Renal cortical epithelial cell (primary cell): ENCODE results near the gene HRH1. TPM values are rescaled to one million over a fixed set of nuclear protein-coding genes. Genes with fewer than 3 reads are reported as not detected.
"Not testable (repeated sequence)": the region's sequence is repeated elsewhere in the genome, so short reads cannot be mapped to it uniquely, and the experiment has no call there.

Experiments used
- DNase-seq: peaks from one replicate; pipeline ENCODE4 v3.0.0-alpha.2; 2011; ENCODE audit warnings: low read depth
- total RNA-seq: library from RNA; depleted of rRNA; stranded (reverse); fragments of >200 nt; gene quantifications from 2 replicates; pipeline ENCODE4 v1.2.3, GENCODE V29; 2014

Gene HRH1
- total RNA-seq, 1 donor from 2014 or later, result 80.7 TPM

DNA sequence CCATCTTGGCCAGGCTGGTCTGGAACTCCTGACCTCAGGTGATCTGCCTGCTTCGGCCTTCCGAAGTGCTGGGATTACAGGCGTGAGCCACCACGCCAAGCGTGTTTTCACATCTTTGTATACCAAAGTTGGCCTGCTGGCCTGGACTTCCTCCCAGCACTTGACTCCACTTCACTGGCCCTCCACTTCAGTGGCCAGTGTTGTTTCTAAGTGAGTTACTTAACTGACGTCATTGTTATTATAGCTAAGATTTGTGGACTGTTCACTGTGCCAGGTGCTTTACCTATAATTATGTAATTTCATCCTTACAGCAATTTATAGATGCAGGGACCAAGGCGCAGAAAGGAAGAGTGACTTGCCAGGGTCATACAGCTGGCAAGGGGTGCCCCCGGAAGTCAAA is 52.0 kb downstream of the HRH1 start:
- DNase-seq, result no peak

DNA sequence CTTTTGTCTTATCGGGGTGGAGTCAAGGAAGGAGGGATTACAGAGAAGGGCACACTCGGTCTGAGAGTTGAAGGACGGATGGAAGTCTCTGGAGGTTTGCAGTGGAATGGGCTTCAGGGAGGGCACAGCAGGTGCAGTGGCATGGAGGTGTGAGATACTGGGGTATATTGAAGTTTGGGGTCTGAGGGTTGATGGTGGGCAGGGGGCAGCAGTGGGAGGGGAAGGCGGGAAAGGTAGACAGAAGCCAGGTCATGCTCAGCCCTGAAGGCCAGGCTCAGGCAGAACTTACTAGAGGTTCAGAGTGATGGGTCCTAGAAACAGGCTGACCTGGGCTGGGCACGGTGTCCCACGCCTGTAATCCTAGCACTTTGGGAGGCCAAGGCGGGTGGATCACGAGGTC is 52.7 kb downstream of the HRH1 start:
- no peak for DNase-seq

DNA sequence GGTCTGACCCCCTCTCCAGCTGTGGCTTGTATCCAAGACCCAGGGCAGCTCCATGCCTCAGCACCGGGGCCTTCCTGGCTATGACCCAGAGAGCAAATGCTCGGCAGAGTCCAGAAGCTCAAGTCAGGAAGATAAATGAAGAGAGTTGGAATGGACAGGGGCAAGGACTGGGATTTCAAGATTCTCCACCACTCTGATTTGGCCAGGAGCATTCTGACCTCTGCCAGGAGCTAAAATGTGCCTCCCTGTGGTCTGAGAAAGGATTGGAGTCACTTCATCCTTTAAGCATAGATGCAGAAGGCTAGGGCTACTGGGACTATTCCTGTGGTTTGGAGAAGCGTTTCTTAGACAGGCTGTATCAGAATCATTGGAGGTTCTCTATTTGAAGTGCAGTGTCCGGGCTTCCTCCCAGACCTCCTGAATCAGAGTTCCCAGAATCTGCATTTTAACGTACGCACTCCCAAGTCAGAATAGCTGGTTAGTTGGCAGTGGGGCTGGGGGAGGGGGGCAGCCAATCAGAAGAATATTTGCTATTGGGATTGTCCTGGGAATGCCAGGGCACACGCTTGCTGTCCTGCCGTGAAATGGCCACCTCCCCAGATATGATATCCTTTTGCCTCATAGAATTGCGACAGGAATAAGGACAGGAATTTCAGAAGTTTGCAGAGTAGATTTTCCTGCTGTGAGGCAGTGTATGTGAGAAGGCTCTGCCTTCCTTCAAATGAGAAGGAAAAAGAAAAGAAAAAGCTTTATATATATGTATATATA is 57.4 kb downstream of the HRH1 start:
- DNase-seq, result peak; percentile 32

GRCh38 chr3:11212299-11212608 is 58.0 kb downstream of the HRH1 start:
- DNase-seq, result peak; percentile 67

DNA sequence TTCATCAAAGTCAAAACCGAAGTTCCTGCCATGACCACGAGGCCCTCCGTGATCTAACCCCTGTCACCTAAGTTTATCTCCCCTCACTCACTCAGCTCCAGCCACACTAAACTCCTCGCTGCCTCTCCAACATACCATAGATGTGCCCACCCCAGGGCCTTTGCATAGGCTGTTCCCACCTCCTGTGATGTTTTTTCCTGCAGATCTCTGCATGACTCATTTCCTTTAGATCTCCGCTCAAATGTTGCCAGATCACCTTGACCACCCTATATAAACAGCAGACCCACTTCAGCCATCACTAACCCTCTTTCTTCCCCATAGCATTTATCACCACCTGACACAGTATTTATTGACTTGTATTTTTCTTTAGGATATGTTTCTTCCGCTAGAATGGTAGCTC is 58.5 kb downstream of the HRH1 start:
- no peak for DNase-seq

DNA sequence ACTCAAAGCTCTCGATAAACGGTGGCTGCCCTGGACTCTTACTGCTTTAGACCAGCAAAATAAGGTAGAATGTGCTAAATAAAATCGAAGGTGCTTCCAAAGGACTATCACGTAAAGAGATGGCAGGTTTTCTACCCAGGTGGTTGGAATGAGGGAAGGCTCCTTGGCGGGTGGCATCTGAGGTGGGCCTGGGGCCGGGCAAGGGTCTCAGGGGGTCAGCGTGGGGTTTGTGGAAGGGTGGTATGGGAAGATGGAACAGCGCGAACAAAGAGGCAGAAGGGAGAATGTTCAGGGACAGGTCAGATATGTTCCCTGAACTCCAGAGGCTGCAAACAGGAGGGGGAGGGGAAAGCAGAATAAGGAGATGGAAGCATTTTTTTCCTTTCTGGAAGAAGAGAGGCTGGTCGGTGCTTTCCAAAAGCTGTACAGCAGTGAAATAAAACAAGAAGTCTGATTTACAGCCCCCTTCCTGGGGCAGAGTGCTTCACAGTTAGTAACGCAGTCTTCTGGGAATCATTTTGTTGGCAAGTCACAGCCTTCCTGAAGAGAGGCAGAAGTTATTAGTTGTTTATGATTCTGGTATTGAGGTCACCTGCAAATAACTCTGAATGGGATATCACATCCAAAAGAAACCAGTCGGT is 59.6 kb downstream of the HRH1 start:
- no peak for DNase-seq

DNA sequence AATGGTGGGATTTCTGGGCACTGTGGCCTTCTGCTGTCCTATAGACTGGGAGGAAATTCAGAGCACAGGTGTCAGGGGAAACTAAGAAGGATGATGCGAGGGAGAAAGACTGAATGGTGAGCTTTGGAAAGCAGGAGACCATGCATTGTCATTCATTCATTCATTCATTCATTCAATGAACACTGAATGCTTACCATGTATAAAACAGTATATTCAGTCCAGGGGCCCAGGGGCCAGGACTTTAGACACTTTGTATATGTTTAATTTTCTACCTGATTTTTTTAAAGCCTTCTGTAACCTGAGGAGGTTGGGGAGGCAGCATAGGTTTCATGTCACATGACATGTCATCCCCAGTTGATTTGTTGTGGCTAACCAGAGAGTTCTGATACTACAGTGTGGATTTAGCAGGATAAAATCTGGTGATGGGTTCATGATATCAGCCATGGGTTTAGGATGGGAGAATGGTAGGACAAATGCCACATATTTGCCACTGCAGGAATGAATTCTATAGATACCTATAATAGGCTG is 60.2 kb downstream of the HRH1 start:
- DNase-seq, result no peak

DNA sequence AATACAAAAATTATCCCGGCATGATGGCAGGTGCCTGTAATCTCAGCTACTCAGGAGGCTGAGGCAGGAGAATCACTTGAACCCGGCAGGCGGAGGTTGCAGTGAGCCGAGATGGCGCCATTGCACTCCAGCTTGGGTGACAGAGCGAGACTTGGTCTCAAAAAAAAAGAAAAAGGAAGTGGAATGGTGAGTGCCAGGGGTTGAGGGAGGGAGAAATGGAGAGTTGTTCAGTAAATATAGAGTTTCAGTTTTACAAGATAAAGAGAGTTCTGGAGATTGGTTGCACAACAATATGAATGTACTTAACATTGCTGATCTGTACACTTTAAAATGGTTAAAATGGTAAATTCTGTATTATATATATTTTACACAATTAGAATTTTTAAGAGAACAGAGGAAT is 63.1 kb downstream of the HRH1 start:
- not testable (repeated sequence) for DNase-seq

- DNase-seq, result no peak
Measured at GRCh38 chr3:11220230-11220629, 65.9 kb downstream of the HRH1 start.

DNA sequence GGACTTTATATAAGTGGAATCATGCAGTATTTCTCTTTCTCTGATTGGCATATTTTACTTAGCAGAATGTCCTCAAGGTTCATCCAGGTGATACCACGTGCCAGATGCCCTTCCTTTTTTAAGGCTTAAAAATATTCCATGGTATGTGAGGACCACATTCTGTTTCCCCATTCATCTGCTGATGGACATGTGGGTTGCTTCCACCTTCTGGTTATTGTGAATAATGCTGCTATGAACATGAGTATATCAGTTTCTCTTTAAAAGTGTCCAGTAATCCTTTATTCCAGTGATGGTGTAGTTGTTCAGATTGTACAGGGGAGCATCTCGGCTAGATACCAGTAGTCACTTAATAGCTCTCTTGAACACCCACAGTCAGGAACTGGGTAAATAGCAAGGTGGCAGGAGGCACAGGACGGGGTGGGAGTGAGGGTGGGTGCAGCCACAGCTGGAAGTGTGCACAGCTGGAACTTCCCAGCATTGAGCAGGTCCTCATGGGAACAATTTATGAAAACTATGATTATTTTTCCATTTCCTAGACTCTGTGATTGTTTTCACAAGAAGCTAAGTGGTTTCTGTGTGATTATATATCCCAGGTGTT is 67.6 kb downstream of the HRH1 start:
- DNase-seq, result no peak

DNA sequence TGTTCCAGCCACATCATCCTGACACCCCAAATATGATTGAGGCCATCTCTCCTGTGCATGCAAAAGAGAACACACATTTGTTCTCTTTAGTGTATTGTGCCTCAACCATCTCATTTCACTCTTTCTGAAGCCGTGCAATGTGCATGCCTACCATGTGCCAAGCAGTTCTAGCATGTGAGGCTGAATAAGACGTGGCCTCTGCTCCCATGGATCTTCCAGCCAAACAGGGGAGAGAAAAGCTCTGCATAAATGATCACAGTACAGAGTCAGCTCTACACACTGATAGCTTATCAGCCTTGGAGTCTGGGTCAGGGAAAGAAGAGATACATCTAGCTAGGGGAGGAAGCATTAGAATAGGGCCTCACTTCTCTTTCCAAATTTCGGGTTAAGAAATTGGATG is 69.7 kb downstream of the HRH1 start:
- DNase-seq, result no peak

GRCh38 chr3:11224870-11225229 is 70.6 kb downstream of the HRH1 start:
- no peak for DNase-seq

- DNase-seq, result no peak
Measured at GRCh38 chr3:11226042-11226370, 71.7 kb downstream of the HRH1 start.

- DNase-seq, result no peak
Measured at GRCh38 chr3:11228041-11228440, 73.7 kb downstream of the HRH1 start.

DNA sequence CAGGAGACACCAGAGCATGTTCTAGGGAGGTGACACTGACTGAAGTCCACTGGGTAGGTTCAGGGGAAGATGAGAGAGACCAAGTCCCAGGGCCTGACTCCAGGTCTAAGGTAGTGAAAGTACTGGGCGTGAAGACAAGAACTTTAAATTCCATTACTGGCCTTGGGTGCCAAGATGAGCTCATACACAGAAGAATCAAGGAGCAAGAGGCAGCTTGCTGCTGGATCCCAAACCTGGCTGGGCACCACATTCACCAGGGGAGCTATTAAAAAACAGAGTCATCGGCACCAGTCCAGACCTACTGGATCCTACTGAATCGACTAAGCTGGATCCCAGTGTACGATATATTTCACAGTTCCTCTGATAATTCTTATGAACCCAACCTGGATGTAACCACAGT is 75.8 kb downstream of the HRH1 start:
- no peak for DNase-seq

- no peak for DNase-seq
Measured at GRCh38 chr3:11230832-11231231, 76.5 kb downstream of the HRH1 start.

- no peak for DNase-seq
Measured at GRCh38 chr3:11235385-11235784, 81.1 kb downstream of the HRH1 start.

DNA sequence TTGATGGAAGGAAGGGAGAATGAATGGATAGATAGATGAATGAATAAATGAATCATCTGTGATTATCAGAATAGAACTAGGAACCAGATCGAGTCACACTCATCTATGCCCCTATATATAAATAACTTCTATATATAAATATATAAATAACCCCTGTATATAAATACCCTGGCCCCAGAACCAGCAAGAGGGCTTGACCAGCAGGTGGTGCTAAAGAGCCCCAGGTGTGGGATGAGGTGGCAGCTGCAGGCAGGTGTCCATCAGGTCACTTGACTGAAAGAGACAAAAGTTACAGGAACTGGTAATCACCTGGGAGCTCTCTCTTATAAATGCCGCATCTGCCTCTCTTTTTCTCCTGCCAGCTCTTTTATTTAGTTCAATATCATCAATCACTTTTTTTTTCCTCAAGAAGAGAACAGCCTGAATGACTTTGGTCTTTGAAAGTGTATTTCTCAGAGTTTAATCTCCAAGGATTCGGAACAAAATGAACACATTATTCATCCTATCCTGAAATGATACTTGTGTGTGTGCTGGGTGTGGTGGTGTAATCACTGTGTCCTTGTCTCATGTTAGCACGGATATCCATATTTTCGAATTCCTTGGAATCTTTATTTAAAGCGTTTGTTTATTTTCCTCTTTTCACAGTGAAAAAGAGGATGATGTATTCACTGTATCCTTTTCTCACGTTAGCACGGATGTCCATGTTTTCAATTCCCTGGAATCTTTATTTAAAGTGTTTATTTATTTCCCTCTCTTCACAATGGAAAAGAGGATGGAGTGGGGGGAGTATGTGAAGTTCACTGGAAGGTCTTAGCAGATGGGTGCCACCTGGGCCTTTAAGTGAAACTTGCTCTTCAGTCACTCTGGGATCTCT is 82.5 kb downstream of the HRH1 start:
- peak; percentile 33 for DNase-seq

DNA sequence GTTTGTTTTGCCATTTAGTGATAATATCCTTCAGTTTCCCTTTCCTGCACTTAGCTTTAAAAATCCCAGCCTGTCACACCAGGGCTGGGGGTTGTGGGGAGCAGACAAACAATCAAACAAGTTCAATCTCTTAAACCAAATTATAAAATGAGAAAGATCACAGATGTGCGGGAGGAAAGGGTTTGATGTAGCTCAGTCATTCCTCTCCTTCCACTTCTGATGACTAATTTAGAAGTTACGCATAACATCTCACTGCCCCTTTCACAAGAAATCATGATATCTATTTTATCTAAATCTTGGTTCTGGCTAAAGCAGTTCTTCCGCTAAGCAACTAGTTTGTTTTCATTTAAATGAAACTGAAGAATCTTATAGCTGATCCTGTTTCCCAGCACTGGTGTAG is 83.8 kb downstream of the HRH1 start:
- DNase-seq, result peak; percentile 80

- DNase-seq, result peak; percentile 80
Measured at GRCh38 chr3:11238880-11239279, 84.6 kb downstream of the HRH1 start.

GRCh38 chr3:11239796-11240195 is 85.5 kb downstream of the HRH1 start:
- DNase-seq, result no peak

DNA sequence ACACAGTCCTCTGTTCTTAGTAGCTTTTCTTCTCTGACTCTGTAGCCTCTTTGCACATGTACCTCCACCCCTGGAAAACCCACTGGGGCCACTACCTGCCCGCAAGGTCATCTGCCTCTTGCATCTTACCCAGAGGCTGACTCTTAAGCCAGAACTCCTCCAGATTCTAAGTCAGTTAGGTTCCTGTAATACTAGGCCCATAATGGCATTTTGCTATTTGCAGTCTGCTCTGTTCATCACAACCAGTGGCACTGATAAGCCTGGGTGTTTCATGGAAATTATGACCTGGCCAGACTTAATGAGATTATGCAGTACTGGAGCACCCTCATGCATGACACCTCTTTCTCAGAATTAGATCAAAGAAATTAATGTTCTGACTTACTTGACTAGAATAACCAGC is 86.2 kb downstream of the HRH1 start:
- DNase-seq, result no peak
